Activated CD4-positive, alpha-beta T cell treated with anti-CD3 and anti-CD28 coated beads, Interleukin-2, amount 10 ng/mL, durations not matched to agents 24 days and 14 days (primary cell): ENCODE results near the gene USP13. TPM values are rescaled to one million over a fixed set of nuclear protein-coding genes. Genes with fewer than 3 reads are reported as not detected.

Source experiments
- DNase-seq: peaks from one replicate; pipeline ENCODE4 v3.0.0; 2022
- H3K27ac Mint-ChIP-seq: one replicate; pipeline ENCODE4 v1.8.0; 2022; ENCODE audit warnings: mild to moderate bottlenecking, mixed read lengths
- H3K27me3 Mint-ChIP-seq: one replicate; pipeline ENCODE4 v1.8.0; 2022; ENCODE audit warnings: mixed read lengths
- H3K36me3 Mint-ChIP-seq: one replicate; pipeline ENCODE4 v1.8.0; 2022; ENCODE audit warnings: low read depth, mild to moderate bottlenecking, mixed read lengths
- H3K4me1 Mint-ChIP-seq: one replicate; pipeline ENCODE4 v1.8.0; 2021; ENCODE audit warnings: mixed read lengths
- H3K4me3 Mint-ChIP-seq: one replicate; pipeline ENCODE4 v1.8.0; 2022; ENCODE audit warnings: mild to moderate bottlenecking, moderate library complexity, mixed read lengths
- H3K9me3 Mint-ChIP-seq: one replicate; pipeline ENCODE4 v1.8.0; 2021; ENCODE audit warnings: mixed read lengths
- intact Hi-C: fragments of 100-400 bp; cut with micrococcal nuclease; formaldehyde crosslinking; loops from one replicate; pipeline ENCODE4 v1.15.1; 2023
- total RNA-seq: library from RNA; stranded (reverse); gene quantifications from 2 replicates; pipeline ENCODE4 v1.2.3, GENCODE V29; 2022

The USP13 gene
- total RNA-seq, 1 donor from 2014 or later, result 15.3 TPM

DNA sequence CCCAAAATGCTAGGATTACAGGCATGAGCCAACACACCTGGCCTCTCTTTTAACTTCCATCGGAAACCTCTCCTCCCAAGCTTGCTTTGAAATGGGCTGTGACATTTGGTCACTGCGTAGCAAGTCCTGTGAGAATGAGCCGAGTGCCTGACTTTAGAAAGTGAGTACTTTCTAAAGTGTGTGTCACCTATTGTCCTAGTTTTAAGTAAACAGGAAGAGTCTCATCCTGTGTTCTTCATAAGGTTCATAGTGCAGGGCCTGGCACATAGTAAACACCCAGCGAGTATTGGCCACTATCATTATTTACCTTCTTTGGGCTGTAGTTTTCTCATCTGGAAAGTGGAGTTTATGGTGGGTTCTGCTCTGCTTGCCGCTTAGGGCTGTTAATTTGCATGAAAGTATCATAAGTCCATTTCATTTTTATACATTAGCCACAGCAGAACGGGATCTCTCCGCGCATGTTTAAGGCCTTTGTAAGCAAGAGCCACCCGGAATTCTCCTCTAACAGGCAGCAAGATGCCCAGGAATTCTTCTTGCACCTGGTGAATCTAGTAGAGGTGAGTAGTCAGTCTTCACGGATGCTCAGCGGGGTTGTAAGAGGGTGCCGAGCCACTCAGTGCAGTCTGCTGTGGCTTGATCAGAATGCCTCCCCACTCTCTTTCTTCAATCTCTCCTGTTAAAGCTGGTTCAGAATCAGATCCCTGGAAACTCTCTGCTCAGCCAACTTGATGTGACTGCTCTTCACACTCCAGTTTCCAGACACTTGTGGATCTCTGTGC, 87.2 kb downstream of the USP13 start:
- Mint-ChIP-seq H3K4me3 (no peak overlapping the region), H3K27ac (no peak overlapping the region), H3K4me1 (peaks cover 7% of the 10 kb centered on the region), H3K9me3 (no peaks in the 10 kb centered on the region), H3K27me3 (no peaks in the 10 kb centered on the region), H3K36me3 (peaks cover 7% of the 10 kb centered on the region)
- DNase-seq, result no peak
- intact Hi-C loops, result no loop called here

DNA sequence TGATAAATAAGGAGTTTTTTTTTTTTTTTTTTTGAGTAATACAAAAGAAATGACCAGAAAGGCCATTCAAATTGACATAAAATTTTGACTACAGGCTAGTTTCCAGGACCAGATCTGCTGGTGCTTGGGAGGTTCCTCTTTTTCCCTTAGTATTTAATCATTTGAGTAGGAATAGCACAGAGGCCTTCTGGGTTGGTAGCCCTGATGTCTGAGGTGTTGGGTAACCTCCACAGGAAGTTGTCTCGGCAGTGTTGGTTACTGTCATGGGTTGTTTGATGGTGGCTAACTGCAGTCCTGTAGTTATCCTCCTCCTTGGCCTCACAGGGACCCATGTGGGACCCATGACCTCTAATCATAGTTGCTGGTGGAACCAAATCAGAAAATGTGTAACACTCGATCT, 91.1 kb downstream of the USP13 start:
- no peaks in the 10 kb centered on the region for H3K27me3 Mint-ChIP-seq
- H3K27ac Mint-ChIP-seq, result no peak overlapping the region
- H3K4me1 Mint-ChIP-seq, result peaks cover 7% of the 10 kb centered on the region
- peaks cover 7% of the 10 kb centered on the region for H3K36me3 Mint-ChIP-seq
- intact Hi-C loops, result no loop called here
- no peak overlapping the region for H3K4me3 Mint-ChIP-seq
- DNase-seq, result no peak
- H3K9me3 Mint-ChIP-seq, result no peaks in the 10 kb centered on the region

GRCh38 chr3:179744667-179745066, 91.8 kb downstream of the USP13 start:
- no peaks in the 10 kb centered on the region for H3K27me3 Mint-ChIP-seq
- DNase-seq, result no peak
- H3K4me1 Mint-ChIP-seq, result peaks cover 7% of the 10 kb centered on the region
- H3K9me3 Mint-ChIP-seq, result no peaks in the 10 kb centered on the region
- no peak overlapping the region for H3K4me3 Mint-ChIP-seq
- intact Hi-C loops, result no loop called here
- peaks cover 7% of the 10 kb centered on the region for H3K36me3 Mint-ChIP-seq
- no peak overlapping the region for H3K27ac Mint-ChIP-seq

- Mint-ChIP-seq H3K4me1 (peaks cover 5% of the 10 kb centered on the region), H3K27me3 (no peaks in the 10 kb centered on the region), H3K9me3 (no peaks in the 10 kb centered on the region), H3K4me3 (no peak overlapping the region), H3K27ac (no peak overlapping the region), H3K36me3 (peaks cover 7% of the 10 kb centered on the region)
- intact Hi-C loops, result no loop called here
- no peak for DNase-seq
These were observed 92.2 kb downstream of the USP13 start for GRCh38 chr3:179745079-179745478.

GRCh38 chr3:179745716-179746115, 92.9 kb downstream of the USP13 start:
- intact Hi-C loops, result no loop called here
- DNase-seq, result no peak
- Mint-ChIP-seq H3K27ac (no peak overlapping the region), H3K4me3 (no peak overlapping the region), H3K36me3 (peaks cover 7% of the 10 kb centered on the region), H3K4me1 (peaks cover 4% of the 10 kb centered on the region), H3K9me3 (no peaks in the 10 kb centered on the region), H3K27me3 (no peaks in the 10 kb centered on the region)

- H3K4me1 Mint-ChIP-seq, result no peaks in the 10 kb centered on the region
These were observed 98.0 kb downstream of the USP13 start for GRCh38 chr3:179750720-179751328.

DNA sequence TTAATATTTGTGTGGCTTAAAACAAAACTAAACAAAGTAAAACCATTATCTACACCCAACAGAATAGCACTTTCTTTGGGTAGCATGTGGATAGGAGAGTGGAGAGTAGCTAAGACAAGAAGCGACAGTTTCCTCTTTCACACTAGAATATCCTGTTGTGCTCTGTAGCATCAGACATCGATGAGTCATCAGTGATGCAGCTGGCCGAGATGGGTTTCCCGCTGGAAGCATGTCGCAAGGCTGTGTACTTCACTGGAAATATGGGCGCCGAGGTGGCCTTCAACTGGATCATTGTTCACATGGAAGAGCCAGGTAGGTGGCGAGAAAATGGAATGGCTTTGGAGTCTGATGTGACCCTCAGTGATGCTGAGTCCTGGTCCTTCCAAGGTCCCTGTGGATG, 108.1 kb downstream of the USP13 start:
- H3K36me3 Mint-ChIP-seq, result peaks cover 6% of the 10 kb centered on the region
- DNase-seq, result no peak
- H3K4me3 Mint-ChIP-seq, result no peak overlapping the region
- no peaks in the 10 kb centered on the region for H3K27me3 Mint-ChIP-seq
- no peak overlapping the region for H3K27ac Mint-ChIP-seq
- intact Hi-C loops, result no loop called here
- no peaks in the 10 kb centered on the region for H3K4me1 Mint-ChIP-seq
- H3K9me3 Mint-ChIP-seq, result no peaks in the 10 kb centered on the region

More at GRCh38 chr3:179750720-179751328, 98.0 kb downstream of the USP13 start:
- no peaks in the 10 kb centered on the region for H3K27me3 Mint-ChIP-seq
- no peak overlapping the region for H3K27ac Mint-ChIP-seq
- no peaks in the 10 kb centered on the region for H3K9me3 Mint-ChIP-seq
- H3K36me3 Mint-ChIP-seq, result no peaks in the 10 kb centered on the region
- intact Hi-C loops, result no loop called here
- no peak overlapping the region for H3K4me3 Mint-ChIP-seq
- DNase-seq, result peak; percentile 66

- Mint-ChIP-seq H3K27ac (no peak overlapping the region), H3K27me3 (no peaks in the 10 kb centered on the region), H3K9me3 (no peaks in the 10 kb centered on the region), H3K36me3 (peaks cover 6% of the 10 kb centered on the region), H3K4me1 (no peaks in the 10 kb centered on the region), H3K4me3 (no peak overlapping the region)
- no peak for DNase-seq
- intact Hi-C loops, result no loop called here
These were observed 112.6 kb downstream of the USP13 start for GRCh38 chr3:179765396-179765795.

DNA sequence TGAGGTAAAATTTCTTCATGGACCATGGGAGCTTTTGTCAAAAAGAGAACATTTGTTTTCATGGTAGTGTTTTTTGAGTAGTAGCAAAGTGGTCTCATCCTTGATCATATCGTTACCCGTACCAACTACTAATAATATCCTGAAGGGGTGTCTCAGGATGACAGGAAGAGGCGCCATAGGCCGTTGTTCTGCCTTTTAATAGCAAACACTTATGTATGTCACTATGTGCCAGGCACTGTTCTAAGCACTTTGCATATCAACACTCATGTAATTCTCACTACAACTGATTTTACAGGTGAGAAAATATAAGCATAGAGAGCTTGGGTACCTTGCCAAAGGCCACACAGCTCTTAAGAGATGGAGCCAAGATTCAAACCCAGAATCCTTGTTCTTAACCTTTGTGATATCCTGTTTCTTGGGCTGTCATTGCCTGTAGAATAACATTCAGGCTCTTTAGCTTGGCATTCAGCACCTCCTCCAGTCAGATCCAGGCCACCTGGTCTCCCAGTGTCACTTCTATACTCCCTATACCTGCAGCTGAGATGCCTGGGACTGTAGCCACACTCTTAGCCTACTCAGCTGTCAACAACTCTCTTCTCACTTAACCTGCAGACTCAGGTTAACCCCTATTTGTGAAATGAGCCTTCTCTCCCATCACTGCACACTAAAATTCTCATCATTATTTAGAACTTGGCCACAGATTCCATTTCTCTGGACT, 113.7 kb downstream of the USP13 start:
- H3K27me3 Mint-ChIP-seq, result no peaks in the 10 kb centered on the region
- H3K4me3 Mint-ChIP-seq, result no peak overlapping the region
- no peaks in the 10 kb centered on the region for H3K4me1 Mint-ChIP-seq
- no peak for DNase-seq
- intact Hi-C loops, result no loop called here
- H3K27ac Mint-ChIP-seq, result no peak overlapping the region
- H3K36me3 Mint-ChIP-seq, result peaks cover 6% of the 10 kb centered on the region
- H3K9me3 Mint-ChIP-seq, result no peaks in the 10 kb centered on the region

- Mint-ChIP-seq H3K9me3 (no peaks in the 10 kb centered on the region), H3K4me1 (no peaks in the 10 kb centered on the region), H3K27ac (no peak overlapping the region), H3K27me3 (no peaks in the 10 kb centered on the region), H3K36me3 (peaks cover under 1% of the 10 kb centered on the region), H3K4me3 (no peak overlapping the region)
- intact Hi-C loops, result no loop called here
- no peak for DNase-seq
These were observed 115.2 kb downstream of the USP13 start for GRCh38 chr3:179768080-179768479.

GRCh38 chr3:179769411-179770247, 116.8 kb downstream of the USP13 start:
- Mint-ChIP-seq H3K27ac (no peak overlapping the region), H3K9me3 (no peaks in the 10 kb centered on the region), H3K4me1 (no peaks in the 10 kb centered on the region), H3K27me3 (no peaks in the 10 kb centered on the region), H3K4me3 (no peak overlapping the region), H3K36me3 (peaks cover 3% of the 10 kb centered on the region)
- intact Hi-C loops, result no loop called here
- DNase-seq, result no peak

GRCh38 chr3:179771797-179772196, 119.0 kb downstream of the USP13 start:
- Mint-ChIP-seq H3K9me3 (no peaks in the 10 kb centered on the region), H3K27me3 (no peaks in the 10 kb centered on the region), H3K36me3 (peaks cover 3% of the 10 kb centered on the region), H3K4me3 (no peak overlapping the region), H3K4me1 (no peaks in the 10 kb centered on the region), H3K27ac (no peak overlapping the region)
- no peak for DNase-seq
- intact Hi-C loops, result no loop called here

DNA sequence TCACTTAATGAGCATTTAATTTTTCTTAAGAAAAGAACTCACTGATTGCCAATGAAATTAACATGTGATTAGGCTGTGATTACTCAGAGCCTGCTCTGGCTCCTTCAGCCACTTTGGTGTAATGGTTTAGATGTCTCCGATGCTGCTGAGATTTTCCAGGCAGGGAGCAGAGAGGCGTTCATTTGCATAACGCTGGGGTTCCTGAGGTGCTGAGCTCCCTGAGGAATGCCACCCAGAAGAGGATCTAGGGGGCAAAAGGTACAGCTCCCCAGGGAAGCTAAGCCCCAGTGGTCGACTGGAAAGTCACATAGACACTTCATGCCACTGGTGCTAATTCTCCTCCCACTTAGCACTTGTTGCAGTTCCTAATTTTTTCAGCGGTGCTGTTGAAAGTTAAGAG, 119.5 kb downstream of the USP13 start:
- no peak overlapping the region for H3K4me3 Mint-ChIP-seq
- peaks cover 3% of the 10 kb centered on the region for H3K36me3 Mint-ChIP-seq
- H3K9me3 Mint-ChIP-seq, result no peaks in the 10 kb centered on the region
- no peak overlapping the region for H3K27ac Mint-ChIP-seq
- intact Hi-C loops, result no loop called here
- H3K27me3 Mint-ChIP-seq, result no peaks in the 10 kb centered on the region
- DNase-seq, result no peak
- no peaks in the 10 kb centered on the region for H3K4me1 Mint-ChIP-seq
